H1 (cell line): Measurements from ENCODE around the gene GALNT2. TPM values are rescaled to one million over a fixed set of nuclear protein-coding genes. Genes with fewer than 3 reads are reported as not detected.

ENCODE experiments used
- CTCF ChIA-PET: fragments of 300-600 bp; sonication (Branson Sonifier 250); formaldehyde crosslinking; loops from one replicate; lab custom pipeline; 2021; ENCODE audit not compliant: partially characterized antibody; lab: Charles Lee
- POLR2A ChIA-PET: fragments of 300-600 bp; sonication (Branson Sonifier 250); formaldehyde crosslinking; loops from one replicate; lab custom pipeline; 2021; ENCODE audit warnings: inconsistent platforms; ENCODE audit not compliant: partially characterized antibody; lab: Charles Lee
- DNase-seq, 2 experiments: peaks; one replicate each; pipeline versions ENCODE4 v3.0.0 to v3.0.0-alpha.2; 2010 to 2022; ENCODE audit warnings: low spot score in 2 of 2, low read depth in 1 of 2, mixed read lengths in 1 of 2
- FAIRE-seq: peaks from 2 replicates; lab custom pipeline; 2011; peaks lifted over from hg19 to GRCh38; lab: Jason Lieb, UNC
- H2AFZ ChIP-seq: 2 replicates; pipeline ENCODE4 v1.8.1; 2012; ENCODE audit warnings: low read length, inconsistent platforms
- H2AK5ac ChIP-seq: 2 replicates; pipeline ENCODE4 v1.6.1; 2013; ENCODE audit warnings: low read depth, low read length
- H2BK120ac ChIP-seq: replicated peaks from 2 replicates; pipeline ENCODE3; 2013; ENCODE audit warnings: low read depth, low read length, inconsistent platforms
- H2BK12ac ChIP-seq: 2 replicates; pipeline ENCODE4 v1.6.1; 2013; ENCODE audit warnings: low read depth, low read length
- H2BK15ac ChIP-seq: 2 replicates; pipeline ENCODE4 v1.6.1; 2013; ENCODE audit warnings: low read length
- H2BK20ac ChIP-seq: 2 replicates; pipeline ENCODE4 v1.6.1; 2013; ENCODE audit warnings: low read length
- H2BK5ac ChIP-seq: 2 replicates; pipeline ENCODE4 v1.6.1; 2013; ENCODE audit warnings: low read depth, low read length
- H3K14ac ChIP-seq: 2 replicates; pipeline ENCODE4 v1.6.1; 2013; ENCODE audit warnings: inconsistent platforms; ENCODE audit not compliant: insufficient read length
- H3K18ac ChIP-seq: 2 replicates; pipeline ENCODE4 v1.6.1; 2013; ENCODE audit warnings: low read length; ENCODE audit errors: extremely low read depth
- H3K23ac ChIP-seq: 2 replicates; pipeline ENCODE4 v1.6.1; 2013; ENCODE audit warnings: inconsistent platforms; ENCODE audit not compliant: insufficient read length
- H3K23me2 ChIP-seq: 2 replicates; pipeline ENCODE4 v1.6.1; 2013; ENCODE audit warnings: low read depth, low read length
- H3K27ac ChIP-seq: 2 replicates; pipeline ENCODE4 v1.6.1; 2011; ENCODE audit warnings: low read depth, low read length, inconsistent platforms
- H3K27me3 ChIP-seq, 4 experiments: replicated peaks in 1 of 4; 1 replicate in 1 of 4; 2 replicates in 3 of 4; pipeline versions ENCODE4 v1.6.1 to v1.8.1; 2011 to 2013; ENCODE audit warnings: low read length in 3 of 4, mild to moderate bottlenecking in 3 of 4, inconsistent platforms in 2 of 4, mixed read lengths in 2 of 4, moderate library complexity in 1 of 4; ENCODE audit not compliant: control insufficient read depth in 3 of 4, insufficient read depth in 3 of 4; ENCODE audit errors: extremely low read depth in 1 of 4
- H3K36me3 ChIP-seq, 4 experiments: 2 replicates each; pipeline versions ENCODE4 v1.6.1 to v1.8.1; 2011 to 2013; ENCODE audit warnings: mild to moderate bottlenecking in 4 of 4, low read length in 3 of 4, moderate library complexity in 2 of 4, control low read depth in 1 of 4, inconsistent platforms in 1 of 4; ENCODE audit not compliant: insufficient read depth in 4 of 4, control insufficient read depth in 2 of 4
- H3K4ac ChIP-seq: replicated peaks from 2 replicates; pipeline ENCODE3; 2013; ENCODE audit warnings: low read length, low read depth, mixed read lengths, inconsistent platforms; ENCODE audit not compliant: insufficient read length
- H3K4me1 ChIP-seq, 4 experiments: replicated peaks in 1 of 4; 1 replicate in 1 of 4; 2 replicates in 3 of 4; pipeline versions ENCODE4 v1.6.1 to v1.8.1; 2011 to 2013; ENCODE audit warnings: low read length in 3 of 4, inconsistent platforms in 2 of 4, mixed read lengths in 1 of 4; ENCODE audit not compliant: insufficient read depth in 4 of 4, control insufficient read depth in 3 of 4
- H3K4me2 ChIP-seq, 2 experiments: 2 replicates each; pipeline versions ENCODE4 v1.6.1 to v1.8.1; 2011 to 2013; ENCODE audit warnings: low read depth in 2 of 2, low read length in 2 of 2, control low read depth in 1 of 2, inconsistent platforms in 1 of 2, mild to moderate bottlenecking in 1 of 2; ENCODE audit not compliant: insufficient read depth in 1 of 2
- H3K4me3 ChIP-seq, 4 experiments: fragments of 200-600, 300-600 bp in 1 of 4; sonication (generic), shearing (Covaris generic), sonication (Bioruptor Twin) in 1 of 4; 2 replicates each; pipeline versions ENCODE4 v1.5.1 to v1.8.1; 2011 to 2016; ENCODE audit warnings: low read length in 4 of 4, low read depth in 3 of 4, control low read depth in 2 of 4, inconsistent platforms in 2 of 4, mild to moderate bottlenecking in 2 of 4, mixed read lengths in 1 of 4, moderate library complexity in 1 of 4; ENCODE audit not compliant: insufficient read depth in 2 of 4; ENCODE audit errors: extremely low read depth in 1 of 4
- H3K56ac ChIP-seq: replicated peaks from 2 replicates; pipeline ENCODE3; 2013; ENCODE audit warnings: low read depth, mild to moderate bottlenecking, mixed read lengths, low read length, inconsistent platforms; ENCODE audit not compliant: insufficient read length
- H3K79me1 ChIP-seq: 2 replicates; pipeline ENCODE4 v1.6.1; 2013; ENCODE audit warnings: low read depth, low read length, control low read depth
- H3K79me2 ChIP-seq, 2 experiments: 2 replicates each; pipeline versions ENCODE4 v1.6.1 to v1.8.1; 2012 to 2013; ENCODE audit warnings: low read length in 2 of 2, mild to moderate bottlenecking in 2 of 2, inconsistent platforms in 1 of 2; ENCODE audit not compliant: insufficient read depth in 2 of 2, control insufficient read depth in 1 of 2
- H3K9ac ChIP-seq, 4 experiments: replicated peaks in 1 of 4; 1 replicate in 1 of 4; 2 replicates in 3 of 4; pipeline versions ENCODE4 v1.6.1 to v1.8.1; 2011 to 2013; ENCODE audit warnings: low read depth in 3 of 4, low read length in 3 of 4, control low read depth in 2 of 4, mild to moderate bottlenecking in 2 of 4, moderate library complexity in 2 of 4, inconsistent platforms in 1 of 4; ENCODE audit errors: extremely low read depth in 1 of 4
- H3K9me3 ChIP-seq, 2 experiments: 2 replicates each; pipeline versions ENCODE4 v1.6.1 to v1.8.1; 2012 to 2013; ENCODE audit warnings: mild to moderate bottlenecking in 2 of 2, moderate library complexity in 2 of 2, control low read depth in 1 of 2, inconsistent platforms in 1 of 2, low read depth in 1 of 2, low read length in 1 of 2, mixed read lengths in 1 of 2; ENCODE audit not compliant: insufficient read depth in 2 of 2
- H4K20me1 ChIP-seq, 2 experiments: replicated peaks in 1 of 2; 2 replicates each; pipeline versions ENCODE3 to v1.8.1; 2011 to 2013; ENCODE audit warnings: inconsistent platforms in 2 of 2, low read length in 2 of 2, mild to moderate bottlenecking in 1 of 2; ENCODE audit not compliant: insufficient read depth in 2 of 2, control insufficient read depth in 1 of 2
- H4K5ac ChIP-seq: 2 replicates; pipeline ENCODE4 v1.6.1; 2013; ENCODE audit warnings: low read length, low read depth, mixed read lengths, inconsistent platforms; ENCODE audit not compliant: insufficient read length
- H4K8ac ChIP-seq: 2 replicates; pipeline ENCODE4 v1.8.0; 2013; ENCODE audit warnings: mild to moderate bottlenecking, moderate library complexity, low read length, inconsistent platforms; ENCODE audit not compliant: insufficient read depth; ENCODE audit errors: extremely low read depth
- H4K91ac ChIP-seq: replicated peaks from 2 replicates; pipeline ENCODE3; 2013; ENCODE audit warnings: low read length, mixed read lengths, inconsistent platforms; ENCODE audit not compliant: insufficient read length
- ATF2 ChIP-seq: IDR thresholded peaks from 2 replicates; pipeline ENCODE4 v1.6.1; 2012; ENCODE audit warnings: low read length, inconsistent platforms
- JUND ChIP-seq: IDR thresholded peaks from 2 replicates; pipeline ENCODE4 v1.6.1; 2011; ENCODE audit warnings: mild to moderate bottlenecking, improper control_type of control experiment, low read length
- KDM1A ChIP-seq: fragments of 200-600, 300-600 bp; sonication (generic); IDR thresholded peaks from 2 replicates; pipeline ENCODE4 v1.7.1; 2016; ENCODE audit warnings: mild to moderate bottlenecking, low read length, borderline replicate concordance
- KDM4A ChIP-seq: IDR thresholded peaks from one replicate; pipeline ENCODE4 v1.7.1; 2012; ENCODE audit warnings: low read depth, mild to moderate bottlenecking, moderate library complexity, low read length, inconsistent platforms; ENCODE audit not compliant: severe bottlenecking
- MAX ChIP-seq: IDR thresholded peaks from 2 replicates; pipeline ENCODE4 v1.6.1; 2012; ENCODE audit warnings: inconsistent platforms
- POU5F1 ChIP-seq: IDR thresholded peaks from 2 replicates; pipeline ENCODE4 v1.6.1; 2011; ENCODE audit warnings: low read depth, mild to moderate bottlenecking, low read length, moderate library complexity
- RFX5 ChIP-seq: IDR thresholded peaks from 2 replicates; pipeline ENCODE4 v1.6.1; 2011; ENCODE audit warnings: low read depth, low read length, improper control_type of control experiment, borderline replicate concordance
- RNF2 ChIP-seq: fragments of 200-900, 300-1000 bp; sonication (generic); IDR thresholded peaks from 2 replicates; pipeline ENCODE4 v1.7.1; 2016; ENCODE audit warnings: borderline replicate concordance, low read depth, mild to moderate bottlenecking, antibody characterized with exemption, low read length; ENCODE audit not compliant: poor library complexity, severe bottlenecking; ENCODE audit errors: missing control alignments
- SIX5 ChIP-seq: IDR thresholded peaks from 2 replicates; pipeline ENCODE4 v1.6.1; 2011; ENCODE audit warnings: mild to moderate bottlenecking, low read depth, low read length
- TAF1 ChIP-seq: IDR thresholded peaks from 2 replicates; pipeline ENCODE4 v1.6.1; 2011; ENCODE audit warnings: mild to moderate bottlenecking, low read depth, low read length
- ZNF274 ChIP-seq: IDR thresholded peaks from 2 replicates; pipeline ENCODE4 v1.7.0; 2012; ENCODE audit warnings: low read length, borderline replicate concordance; ENCODE audit errors: extremely low read depth
- WGBS, 2 experiments: shearing (Covaris generic) in 1 of 2; methylation state at CpG; one replicate each; pipeline versions ENCODE4 v1.1.6 to v1.1.7; 2013 to 2015; ENCODE audit warnings: low lambda C conversion rate in 2 of 2, mixed read lengths in 2 of 2, inconsistent platforms in 1 of 2, low coverage in 1 of 2, missing lambda C conversion rate in 1 of 2; ENCODE audit not compliant: insufficient replicate concordance in 2 of 2, insufficient coverage in 1 of 2, insufficient read length in 1 of 2; ENCODE audit errors: extremely low coverage in 1 of 2, missing lambda C conversion rate in 1 of 2; 5-methylcytosine and 5-hydroxymethylcytosine counted together
- polyA plus RNA-seq, 7 experiments: library from polyadenylated mRNA; depleted of rRNA in 3 of 7; stranded (reverse) in 5 of 7; unstranded in 2 of 7; fragments of >200 nt in 5 of 7; fragments of 200-250 nt in 2 of 7; gene quantifications; 1 replicate in 5 of 7; 2 replicates in 1 of 7; 4 replicates in 1 of 7; pipeline versions ENCODE4 v1.2.1 to v1.2.3, GENCODE V29; 2011 to 2013; ENCODE audit warnings: missing spikeins in 2 of 7, mixed read lengths in 2 of 7
- total RNA-seq: library from RNA; stranded (reverse); fragmentation: NEBNext Ultra II Directional; extraction: Animal tissue kit (Norgen Biotek cat#: 25700); gene quantifications from 2 replicates; pipeline ENCODE4 v1.2.1, GENCODE V29; 2021

GALNT2 gene
- total and polyA plus RNA-seq, 2 of the 8 experiments (the other 6 are each of a cell fraction or from before 2014, with no cell fraction given): 34.5 to 75.3 TPM

GRCh38 chr1:230076121-230076520 lies 9.1 kb downstream of the GALNT2 start:
- H4K5ac ChIP-seq: no peak overlapping the region
- no peak overlapping the region for H3K9ac ChIP-seq
- WGBS, 2 experiments: 88% methylated on average over 7 of the region's 7 CpGs; no CpG with 5 or more reads in 1 of the 2 experiments
- H3K4ac ChIP-seq: no peak overlapping the region
- H3K79me1 ChIP-seq: peaks cover 45% of the 10 kb centered on the region
- no peak overlapping the region for H3K14ac ChIP-seq
- H4K8ac ChIP-seq: no peak overlapping the region
- POLR2A ChIA-PET: no interaction called here
- no peak overlapping the region for H2BK120ac ChIP-seq
- DNase-seq (no peak), FAIRE-seq (no peak)
- CTCF ChIA-PET: interaction anchor here (0.6 to 1.0 kb wide), 2 partner anchors 26 to 145 kb away, joined by 3 read pairs; no protein-coding TSS in a partner anchor
- no peak overlapping the region for H2BK5ac ChIP-seq
- no peak overlapping the region for H2BK20ac ChIP-seq
- no peak overlapping the region for H2AFZ ChIP-seq
- no peak overlapping the region; the same call in 1 of the 2 replicates for H2BK12ac ChIP-seq
- H3K23me2 ChIP-seq: no peaks in the 10 kb centered on the region
- no peak overlapping the region for H3K4me2 ChIP-seq
- H2AK5ac ChIP-seq: no peak overlapping the region
- no peak overlapping the region for H3K56ac ChIP-seq
- H3K27ac ChIP-seq: no peak overlapping the region
- peaks cover 14 to 94% of the 10 kb centered on the region in 2 experiments for H3K79me2 ChIP-seq
- no peak overlapping the region for H4K91ac ChIP-seq
- H4K20me1 ChIP-seq: peaks cover 11 to 25% of the 10 kb centered on the region in 2 experiments
- H3K23ac ChIP-seq: no peak overlapping the region
- H3K36me3 ChIP-seq: no peaks in the 10 kb centered on the region
- no peak for TF ChIP-seq KDM1A
- no peak for TF ChIP-seq POU5F1
- no peak for TF ChIP-seq SIX5
- TF ChIP-seq JUND: no peak
- no peak for TF ChIP-seq RNF2
- TF ChIP-seq ZNF274: no peak
- TF ChIP-seq MAX: no peak
- TF ChIP-seq TAF1: no peak
- no peak for TF ChIP-seq RFX5
- no peak for TF ChIP-seq KDM4A
- no peak for TF ChIP-seq ATF2
- H2BK15ac ChIP-seq: no peak overlapping the region
- peaks cover 0 to 9% (median 3%) of the 10 kb centered on the region in 4 experiments; a peak in 3 of 7 replicates for H3K4me1 ChIP-seq
- no peaks in the 10 kb centered on the region; a peak in 2 of 7 replicates for H3K27me3 ChIP-seq
- H3K18ac ChIP-seq: no peak overlapping the region
- H3K4me3 ChIP-seq: no peak overlapping the region
- H3K9me3 ChIP-seq: no peaks in the 10 kb centered on the region
